ENCODE results near the gene LIN52.

LIN52 gene

GRCh38 chr14:74205882-74206281, 121.1 kb downstream of the LIN52 start:
- no peak overlapping the region for H3K27ac ChIP-seq
- no peak for TF ChIP-seq CTCF (conservative IDR thresholded peaks at IDR 0.05)
- TF ChIP-seq ZFX (IDR thresholded peaks at IDR 0.05): no peak

GRCh38 chr14:74207943-74208342, 123.2 kb downstream of the LIN52 start:
- H3K27ac ChIP-seq: no peak overlapping the region
- TF ChIP-seq ZFX (IDR thresholded peaks at IDR 0.05) (no peak), CTCF (conservative IDR thresholded peaks at IDR 0.05) (no peak; the same call in 1 of the 2 replicates)

GRCh38 chr14:74208642-74209041, 123.9 kb downstream of the LIN52 start:
- no peak for TF ChIP-seq ZFX (IDR thresholded peaks at IDR 0.05)
- TF ChIP-seq CTCF (conservative IDR thresholded peaks at IDR 0.05): no peak
- no peak overlapping the region for H3K27ac ChIP-seq

GRCh38 chr14:74211945-74212580, 127.3 kb downstream of the LIN52 start:
- TF ChIP-seq ZFX (IDR thresholded peaks at IDR 0.05): no peak
- TF ChIP-seq CTCF (conservative IDR thresholded peaks at IDR 0.05): no peak
- H3K27ac ChIP-seq: no peak overlapping the region

GRCh38 chr14:74213907-74214803, 129.4 kb downstream of the LIN52 start:
- TF ChIP-seq CTCF (conservative IDR thresholded peaks at IDR 0.05) (no peak), ZFX (IDR thresholded peaks at IDR 0.05) (no peak)
- no peak overlapping the region for H3K27ac ChIP-seq

GRCh38 chr14:74216671-74217070, 131.9 kb downstream of the LIN52 start:
- TF ChIP-seq CTCF (conservative IDR thresholded peaks at IDR 0.05): no peak
- TF ChIP-seq ZFX (IDR thresholded peaks at IDR 0.05): no peak
- no peak overlapping the region for H3K27ac ChIP-seq

All from C4-2B (cell line).